Placental pericyte (primary cell): Measurements from ENCODE around the gene PLCH1. TPM values are rescaled to one million over a fixed set of nuclear protein-coding genes. Genes with fewer than 3 reads are reported as not detected.

Experiments
- small RNA-seq: library from RNA; depleted of rRNA; stranded (forward); fragments of <200 nt; gene quantifications from one replicate; pipeline ENCODE3, GENCODE V24; 2012; ENCODE audit warnings: low replicate concordance
- total RNA-seq: library from RNA; depleted of rRNA; stranded (reverse); fragments of >200 nt; gene quantifications from 2 replicates; pipeline ENCODE4 v1.2.3, GENCODE V29; 2012

Gene PLCH1, protein sequence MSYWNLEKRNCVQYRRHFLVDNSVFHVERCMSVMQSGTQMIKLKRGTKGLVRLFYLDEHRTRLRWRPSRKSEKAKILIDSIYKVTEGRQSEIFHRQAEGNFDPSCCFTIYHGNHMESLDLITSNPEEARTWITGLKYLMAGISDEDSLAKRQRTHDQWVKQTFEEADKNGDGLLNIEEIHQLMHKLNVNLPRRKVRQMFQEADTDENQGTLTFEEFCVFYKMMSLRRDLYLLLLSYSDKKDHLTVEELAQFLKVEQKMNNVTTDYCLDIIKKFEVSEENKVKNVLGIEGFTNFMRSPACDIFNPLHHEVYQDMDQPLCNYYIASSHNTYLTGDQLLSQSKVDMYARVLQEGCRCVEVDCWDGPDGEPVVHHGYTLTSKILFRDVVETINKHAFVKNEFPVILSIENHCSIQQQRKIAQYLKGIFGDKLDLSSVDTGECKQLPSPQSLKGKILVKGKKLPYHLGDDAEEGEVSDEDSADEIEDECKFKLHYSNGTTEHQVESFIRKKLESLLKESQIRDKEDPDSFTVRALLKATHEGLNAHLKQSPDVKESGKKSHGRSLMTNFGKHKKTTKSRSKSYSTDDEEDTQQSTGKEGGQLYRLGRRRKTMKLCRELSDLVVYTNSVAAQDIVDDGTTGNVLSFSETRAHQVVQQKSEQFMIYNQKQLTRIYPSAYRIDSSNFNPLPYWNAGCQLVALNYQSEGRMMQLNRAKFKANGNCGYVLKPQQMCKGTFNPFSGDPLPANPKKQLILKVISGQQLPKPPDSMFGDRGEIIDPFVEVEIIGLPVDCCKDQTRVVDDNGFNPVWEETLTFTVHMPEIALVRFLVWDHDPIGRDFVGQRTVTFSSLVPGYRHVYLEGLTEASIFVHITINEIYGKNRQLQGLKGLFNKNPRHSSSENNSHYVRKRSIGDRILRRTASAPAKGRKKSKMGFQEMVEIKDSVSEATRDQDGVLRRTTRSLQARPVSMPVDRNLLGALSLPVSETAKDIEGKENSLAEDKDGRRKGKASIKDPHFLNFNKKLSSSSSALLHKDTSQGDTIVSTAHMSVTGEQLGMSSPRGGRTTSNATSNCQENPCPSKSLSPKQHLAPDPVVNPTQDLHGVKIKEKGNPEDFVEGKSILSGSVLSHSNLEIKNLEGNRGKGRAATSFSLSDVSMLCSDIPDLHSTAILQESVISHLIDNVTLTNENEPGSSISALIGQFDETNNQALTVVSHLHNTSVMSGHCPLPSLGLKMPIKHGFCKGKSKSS (N-terminal part only)
- 0.44 and 4.6 TPM in 2 replicates for total RNA-seq

DNA sequence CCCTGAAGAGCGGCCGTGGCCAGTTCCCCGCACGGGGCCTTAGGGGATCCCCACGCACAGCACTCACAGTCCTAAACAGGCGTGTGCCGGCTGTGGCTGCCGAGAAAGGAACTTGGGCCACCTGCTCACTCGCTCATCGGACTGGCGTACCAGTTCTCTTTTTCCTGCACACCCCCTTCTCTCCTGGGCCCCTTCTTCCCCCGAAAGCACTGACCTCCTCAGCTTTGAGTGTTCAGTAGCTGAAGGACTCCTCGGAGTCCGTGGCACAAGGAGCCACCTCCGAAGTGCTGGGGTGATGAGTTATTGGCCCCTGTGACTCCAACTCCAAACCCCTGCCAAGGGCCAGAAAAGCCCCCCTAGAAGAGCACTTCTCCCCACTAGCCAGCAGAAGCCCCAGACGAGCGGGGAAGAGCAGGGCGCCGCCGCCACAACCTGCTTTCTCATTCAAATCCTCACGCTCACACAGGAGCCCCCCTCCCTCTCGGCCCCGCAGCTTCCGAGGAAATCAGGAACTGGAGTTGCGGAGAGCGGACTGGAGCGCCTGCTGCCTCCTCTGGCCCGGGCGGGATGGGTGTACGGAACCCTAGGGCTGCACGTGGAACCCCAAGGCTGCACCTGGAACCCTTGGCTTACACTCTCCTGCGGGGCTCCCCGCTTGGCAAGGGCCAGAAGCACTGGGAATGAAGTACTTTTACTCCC, at the start of gene PLCH1:
Gene PLCH1 (minus strand): TSS at position 446 of the 699 bp plus-strand sequence. CDS start 40,847 bp downstream, outside the sequence.

Small RNAs within 50 kb of the gene (small RNA-seq; reads per million reads assigned to genes)
- gene AC108729.3 (not detected), gene RN7SL715P (not detected)

Other genes with a start within 250 kb of the PLCH1 start
- 2.1 and 2.6 TPM in 2 replicates for gene C3orf33, start 61.2 kb upstream of the PLCH1 start, total RNA-seq
- gene SLC33A1, start 109.4 kb upstream of the PLCH1 start, total RNA-seq, result 68.9 and 120 TPM in 2 replicates
- 56.9 and 74.0 TPM in 2 replicates for gene GMPS, start 125.6 kb upstream of the PLCH1 start, total RNA-seq